ENCODE results near the gene NECAP2.
"Not testable (repeated sequence)": the region's sequence is repeated elsewhere in the genome, so short reads cannot be mapped to it uniquely, and the experiment has no call there.

The NECAP2 gene

GRCh38 chr1:16430606-16431005 is 9.9 kb upstream of the NECAP2 start:
- DNase-seq, result peak; percentile 8

GRCh38 chr1:16433030-16433429 is 7.5 kb upstream of the NECAP2 start:
- peak; percentile 55 for DNase-seq

GRCh38 chr1:16434007-16434406 is 6.5 kb upstream of the NECAP2 start:
- no peak for DNase-seq

- DNase-seq, result peak; percentile 14
Observed at GRCh38 chr1:16434501-16434900, 6.0 kb upstream of the NECAP2 start.

- DNase-seq, result no peak
Observed at GRCh38 chr1:16436946-16437474, 3.5 kb upstream of the NECAP2 start, which contains the start of gene SPATA21. Gene SPATA21 (minus strand): TSS chr1:16437424. CDS start chr1:16431371, 6,053 bp downstream.

GRCh38 chr1:16438516-16438915 is 2.0 kb upstream of the NECAP2 start:
- DNase-seq, result peak; percentile 28

GRCh38 chr1:16438924-16439323 is 1.6 kb upstream of the NECAP2 start:
- peak; percentile 86 for DNase-seq

GRCh38 chr1:16440131-16440469 is 424 bp upstream of the NECAP2 start:
- DNase-seq, result peak; percentile 19

GRCh38 chr1:16441282-16441665 is 750 bp downstream of the NECAP2 start:
- DNase-seq, result no peak

- DNase-seq, result peak; percentile 60
Observed at GRCh38 chr1:16442265-16442664, 1.7 kb downstream of the NECAP2 start.

- peak; percentile 22 for DNase-seq
Observed at GRCh38 chr1:16442941-16443340, 2.4 kb downstream of the NECAP2 start.

GRCh38 chr1:16443975-16444770 is 3.6 kb downstream of the NECAP2 start:
- DNase-seq, result peak; percentile 54

- DNase-seq, result no peak
Observed at GRCh38 chr1:16445052-16445451, 4.5 kb downstream of the NECAP2 start.

- DNase-seq, result no peak
Observed at GRCh38 chr1:16446116-16446515, 5.6 kb downstream of the NECAP2 start.

GRCh38 chr1:16447641-16448040 is 7.1 kb downstream of the NECAP2 start:
- DNase-seq, result no peak

GRCh38 chr1:16449065-16449464 is 8.5 kb downstream of the NECAP2 start:
- DNase-seq, result no peak

- DNase-seq, result no peak
Observed at GRCh38 chr1:16449666-16450065, 9.1 kb downstream of the NECAP2 start.

- no peak for DNase-seq
Observed at GRCh38 chr1:16450863-16451481, 10.4 kb downstream of the NECAP2 start.

GRCh38 chr1:16451841-16452528 is 11.5 kb downstream of the NECAP2 start:
- DNase-seq, result no peak

- DNase-seq, result not testable (repeated sequence)
Observed at GRCh38 chr1:16454909-16455308, 14.4 kb downstream of the NECAP2 start.

GRCh38 chr1:16456151-16456550 is 15.6 kb downstream of the NECAP2 start:
- DNase-seq, result not testable (repeated sequence)

- DNase-seq, result no peak
Observed at GRCh38 chr1:16458831-16459230, 18.3 kb downstream of the NECAP2 start.

- no peak for DNase-seq
Observed at GRCh38 chr1:16459352-16459925, 18.9 kb downstream of the NECAP2 start.

All from suppressor macrophage treated with lipopolysaccharide for 4 hours (primary cell).